K562 (cell line): ENCODE data around the gene EMC10. TPM values are rescaled to one million over a fixed set of nuclear protein-coding genes. Genes with fewer than 3 reads are reported as not detected.
A peak's percentile ranks its signal among the peaks of the same experiment; 100 is the strongest.

Experiments used
- CREBBP ChIP-seq: IDR thresholded peaks from one replicate; pipeline ENCODE4 v1.6.1; 2012; ENCODE audit warnings: low read depth, mild to moderate bottlenecking, control low read depth, inconsistent platforms, low read length
- CTCF ChIP-seq, 3 experiments: IDR thresholded peaks in 2 of 3; conservative IDR thresholded peaks in 1 of 3; 2 replicates each; pipeline ENCODE4 v1.5.1; 2011 to 2012; ENCODE audit warnings: low read length in 3 of 3, mild to moderate bottlenecking in 3 of 3, control low read depth in 2 of 3, improper control_type of control experiment in 1 of 3, inconsistent platforms in 1 of 3, low read depth in 1 of 3, mixed read lengths in 1 of 3, moderate library complexity in 1 of 3; ENCODE audit not compliant: insufficient read depth in 2 of 3
- EP300 ChIP-seq: IDR thresholded peaks from 2 replicates; pipeline ENCODE4 v1.6.1; 2012; ENCODE audit warnings: low read length, improper control_type of control experiment
- GATAD2B ChIP-seq: fragments of 450-650 bp; IDR thresholded peaks from 2 replicates; pipeline ENCODE4 v1.6.1; 2017; ENCODE audit warnings: mild to moderate bottlenecking, borderline replicate concordance
- HCFC1 ChIP-seq: IDR thresholded peaks from 2 replicates; pipeline ENCODE4 v1.6.1; 2012; ENCODE audit warnings: low read depth, low read length, improper control_type of control experiment
- HNRNPH1 ChIP-seq: fragments of 200-400 bp; formaldehyde crosslinking; optimal IDR thresholded peaks from 2 replicates; pipeline ENCODE3; 2017; ENCODE audit warnings: low read depth, mild to moderate bottlenecking, low read length, moderate library complexity
- HOXB6 ChIP-seq: fragments of 250-450 bp; sonication (Bioruptor Pico); IDR thresholded peaks from 2 replicates; pipeline ENCODE4 v1.5.1; 2022; ENCODE audit warnings: mild to moderate bottlenecking, borderline replicate concordance
- KDM4B ChIP-seq, 2 experiments: fragments of 450-650 bp in 1 of 2; sonication (generic) in 1 of 2; IDR thresholded peaks; 2 replicates each; pipeline ENCODE4 v1.6.1; 2016 to 2017; ENCODE audit warnings: borderline replicate concordance in 2 of 2, antibody characterized with exemption in 1 of 2, low read depth in 1 of 2, mild to moderate bottlenecking in 1 of 2
- KLF1 ChIP-seq: fragments of 450-650 bp; IDR thresholded peaks from 2 replicates; pipeline ENCODE4 v1.6.1; 2016; ENCODE audit warnings: missing genetic modification characterization, missing compliant biosample characterization
- KLF10 ChIP-seq: fragments of 250-450 bp; sonication (Bioruptor Pico); IDR thresholded peaks from 2 replicates; pipeline ENCODE4 v1.6.1; 2021; ENCODE audit warnings: matching md5 sums
- LARP7 ChIP-seq: fragments of 450-650 bp; IDR thresholded peaks from 2 replicates; pipeline ENCODE4 v1.6.1; 2016
- MNT ChIP-seq, 2 experiments: fragments of 450-650 bp; conservative IDR thresholded peaks; 2 replicates each; pipeline ENCODE4 v1.6.1; 2017; ENCODE audit warnings: mild to moderate bottlenecking in 2 of 2, moderate library complexity in 2 of 2
- MYBL2 ChIP-seq, 2 experiments: fragments of 450-650 bp in 1 of 2; sonication (generic) in 1 of 2; formaldehyde crosslinking in 1 of 2; IDR thresholded peaks; 2 replicates each; pipeline versions ENCODE4 v1.6.1 to v1.8.1; 2017 to 2022; ENCODE audit warnings: borderline replicate concordance in 1 of 2, inconsistent platforms in 1 of 2, low read depth in 1 of 2, mild to moderate bottlenecking in 1 of 2, missing genetic modification reagents in 1 of 2, moderate library complexity in 1 of 2
- NFRKB ChIP-seq: fragments of 450-650 bp; IDR thresholded peaks from 2 replicates; pipeline ENCODE4 v1.6.1; 2016; ENCODE audit warnings: low read depth
- NRF1 ChIP-seq, 2 experiments: fragments of 450-650 bp; IDR thresholded peaks in 1 of 2; conservative IDR thresholded peaks in 1 of 2; 2 replicates each; pipeline ENCODE4 v1.6.1; 2014; ENCODE audit warnings: mild to moderate bottlenecking in 2 of 2
- RAD51 ChIP-seq: fragments of 450-650 bp; IDR thresholded peaks from 2 replicates; pipeline ENCODE4 v1.7.1; 2016; ENCODE audit warnings: low read depth, mild to moderate bottlenecking, borderline replicate concordance
- SNIP1 ChIP-seq: fragments of 450-650 bp; IDR thresholded peaks from 2 replicates; pipeline ENCODE4 v1.7.1; 2017; ENCODE audit warnings: low read depth, mild to moderate bottlenecking
- SNRNP70 ChIP-seq: fragments of 200-400 bp; formaldehyde crosslinking; optimal IDR thresholded peaks from 2 replicates; pipeline ENCODE3; 2017; ENCODE audit warnings: low read depth, low read length
- SP2 ChIP-seq: IDR thresholded peaks from 2 replicates; pipeline ENCODE4 v1.6.1; 2011; ENCODE audit warnings: mild to moderate bottlenecking, low read depth, low read length, moderate library complexity; ENCODE audit not compliant: poor library complexity, severe bottlenecking; ENCODE audit errors: extremely low read depth
- TAF7 ChIP-seq: fragments of 450-650 bp; IDR thresholded peaks from 2 replicates; pipeline ENCODE4 v1.6.1; 2016; ENCODE audit warnings: missing genetic modification characterization, missing compliant biosample characterization
- U2AF2 ChIP-seq: fragments of 200-400 bp; formaldehyde crosslinking; optimal IDR thresholded peaks from 2 replicates; pipeline ENCODE3; 2017; ENCODE audit warnings: low read depth, mild to moderate bottlenecking, low read length
- ZNF124 ChIP-seq: sonication (generic); formaldehyde crosslinking; IDR thresholded peaks from 2 replicates; pipeline ENCODE4 v1.8.1; 2022; ENCODE audit warnings: missing genetic modification reagents
- ZNF140 ChIP-seq: fragments of 250-450 bp; sonication (Bioruptor Pico); IDR thresholded peaks from 2 replicates; pipeline ENCODE4 v1.8.0; 2021; ENCODE audit warnings: moderate library complexity, mild to moderate bottlenecking, inconsistent platforms
- ZNF24 ChIP-seq: fragments of 450-650 bp; IDR thresholded peaks from 2 replicates; pipeline ENCODE4 v1.6.1; 2016
- ZNF311 ChIP-seq: fragments of 250-450 bp; sonication (Bioruptor Pico); IDR thresholded peaks from 2 replicates; pipeline ENCODE4 v1.4.0; 2020; ENCODE audit warnings: mild to moderate bottlenecking, moderate library complexity
- ZNF316 ChIP-seq: fragments of 450-650 bp; IDR thresholded peaks from 2 replicates; pipeline ENCODE4 v1.6.1; 2016
- ZNF511 ChIP-seq: sonication (generic); formaldehyde crosslinking; IDR thresholded peaks from 2 replicates; pipeline ENCODE4 v1.8.0; 2022; ENCODE audit warnings: mild to moderate bottlenecking, missing genetic modification reagents
- polyA plus RNA-seq, 8 experiments: library from polyadenylated mRNA; depleted of rRNA in 4 of 8; stranded (reverse) in 5 of 8; unstranded in 3 of 8; fragments of >200 nt; fragmentation: Nextera tagmentation in 2 of 8; fragmentation: Illumina TruSeq in 1 of 8; extraction: Ambion mirVana in 2 of 8; extraction: Trizol in 1 of 8; gene quantifications; 2 replicates each; pipeline versions ENCODE4 v1.2.1 to v1.2.3, GENCODE V29; 2011 to 2014; ENCODE audit warnings: inconsistent platforms in 1 of 8, missing spikeins in 1 of 8
- total RNA-seq, 7 experiments: library from RNA; depleted of rRNA in 6 of 7; stranded (reverse); fragments of >200 nt in 6 of 7; fragmentation: Illumina TruSeq in 2 of 7; extraction: Trizol in 2 of 7; gene quantifications; 2 replicates each; pipeline versions ENCODE4 v1.2.1 to v1.2.3, GENCODE V29; 2011 to 2021; ENCODE audit warnings: low replicate concordance in 1 of 7

EMC10 gene
- total and polyA plus RNA-seq, 9 of the 15 experiments (the other 6 are each of a cell fraction or from before 2014, with no cell fraction given), result 1.4 to 46.0 (median 13.1) TPM

GRCh38 chr19:50476224-50476906, at the start of gene EMC10, which contains the start of gene GARIN5A (continued):
- TF ChIP-seq MNT (conservative IDR thresholded peaks at IDR 0.05) (peak in 1 of 2 experiments; percentile 68; a peak in 3 of 4 replicates), ZNF311 (CRISPR knock-in tag) (0 out of 2 replicates have a peak, but pooled peaks have one; percentile 50), TAF7 (tag) (peak; percentile 76), CTCF (IDR thresholded peaks at IDR 0.05 in 2 of 3, conservative IDR thresholded peaks at IDR 0.05 in 1 of 3; ENCODE audit: insufficient read depth in 2 of 3, low read depth in 1 of 3, low read length in 3 of 3) (no peak), KDM4B (IDR thresholded peaks at IDR 0.05; ENCODE audit: borderline replicate concordance in 2 of 2, low read depth in 1 of 2) (peak in 1 of 2 experiments; percentile 85; a peak in 1 of 4 replicates), RAD51 (no peak), HOXB6 (CRISPR knock-in tag) (no peak), SNRNP70 (no peak), ZNF124 (CRISPR knock-in tag) (no peak), ZNF511 (CRISPR knock-in tag) (no peak), U2AF2 (no peak), ZNF24 (no peak), SP2 (no peak), HNRNPH1 (no peak), NFRKB (peak; percentile 92), MYBL2 (IDR thresholded peaks at IDR 0.05; ENCODE audit: low read depth) (no peak), MYBL2 (CRISPR knock-in tag; IDR thresholded peaks at IDR 0.05; ENCODE audit: borderline replicate concordance) (no peak), KLF1 (tag) (0 out of 2 replicates have a peak, but pooled peaks have one; percentile 12), NRF1 (conservative IDR thresholded peaks at IDR 0.05 in 1 of 2, IDR thresholded peaks at IDR 0.05 in 1 of 2) (peak; percentile 100), KLF10 (CRISPR knock-in tag) (no peak), CREBBP (no peak), ZNF316 (peak; percentile 54; the same call in 1 of the 2 replicates), HCFC1 (no peak), ZNF140 (CRISPR knock-in tag) (no peak), GATAD2B (no peak), SNIP1 (no peak), EP300 (no peak), LARP7 (no peak)
